ENCODE measurements around the gene SLC30A3. TPM values are rescaled to one million over a fixed set of nuclear protein-coding genes. Genes with fewer than 3 reads are reported as not detected.

The SLC30A3 gene
- total and polyA plus RNA-seq, 4 experiments from 2014 or later: not detected

DNA sequence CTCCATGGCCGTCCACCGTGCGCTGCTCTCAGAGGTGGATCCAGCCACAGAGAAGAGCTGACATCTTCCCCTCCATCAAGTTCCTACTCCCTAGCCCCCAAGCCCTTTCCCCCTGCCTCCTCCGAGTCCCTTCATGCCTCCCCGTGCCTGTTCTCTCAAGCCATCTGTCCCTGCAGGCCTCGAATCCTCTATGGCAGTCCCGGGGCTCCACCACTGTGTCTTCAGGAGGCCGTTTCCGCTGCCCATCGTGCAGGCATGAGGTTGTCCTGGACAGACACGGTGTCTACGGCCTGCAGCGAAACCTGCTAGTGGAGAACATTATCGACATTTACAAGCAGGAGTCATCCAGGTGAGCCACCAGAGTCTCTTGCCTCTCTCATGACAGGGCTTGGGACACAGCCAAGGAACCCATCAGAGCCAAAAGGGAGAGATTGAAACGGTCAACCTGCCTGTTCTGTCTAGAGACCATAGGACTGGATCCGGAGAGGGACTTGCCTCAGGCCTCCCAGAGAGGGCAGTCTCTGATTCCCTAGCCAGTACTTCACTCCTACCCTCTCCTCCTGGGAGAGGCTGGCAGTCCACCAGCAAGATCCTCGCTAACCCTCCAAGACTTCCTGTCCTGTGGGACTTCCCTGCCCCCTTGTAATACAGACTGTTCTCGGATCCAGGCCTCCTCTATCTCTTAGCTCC, 35.7 kb upstream of the SLC30A3 start:
- no peak overlapping the region for H3K27ac ChIP-seq (ENCODE audit: low read depth, low read length)
- Mint-ChIP-seq H3K27me3 (peaks cover 13 to 24% of the 10 kb centered on the region in 2 donors), H3K9me3 (peaks cover 0 to 2% (median 0%) of the 10 kb centered on the region in 8 donors), H3K27ac (no peak overlapping the region), H3K36me3 (no peaks in the 10 kb centered on the region), H3K4me3 (no peak overlapping the region), H3K4me1 (peaks cover 0 to 4% (median 3%) of the 10 kb centered on the region in 4 donors)
- H3K27me3 ChIP-seq (ENCODE audit: insufficient read depth, low read length): no peaks in the 10 kb centered on the region
- DNase-seq: no peak
- no peaks in the 10 kb centered on the region for H3K9me3 ChIP-seq (ENCODE audit: control insufficient read depth in 1 of 2, low read length in 2 of 2)
- POLR2A ChIA-PET (ENCODE audit: partially characterized antibody): no interaction called here
- no peaks in the 10 kb centered on the region for H3K4me1 ChIP-seq (ENCODE audit: insufficient read depth, low read length)
- no peak overlapping the region for H3K4me3 ChIP-seq (ENCODE audit: low read length in 2 of 2)
- CTCF ChIA-PET (ENCODE audit: partially characterized antibody): interaction anchor here (0.8 to 1.5 kb wide), 3 partner anchors 19 to 337 kb away, joined by 3 to 4 read pairs (median 4); no protein-coding TSS in a partner anchor
- H3K36me3 ChIP-seq (ENCODE audit: insufficient read depth, low read length): no peaks in the 10 kb centered on the region
- intact Hi-C loops (cut with micrococcal nuclease): no loop called here

- no peak overlapping the region for H3K4me3 ChIP-seq (ENCODE audit: low read length in 2 of 2)
- no peak overlapping the region for H3K27ac Mint-ChIP-seq
- H3K9me3 ChIP-seq (ENCODE audit: control insufficient read depth in 1 of 2, low read length in 2 of 2): no peaks in the 10 kb centered on the region
- H3K36me3 ChIP-seq (ENCODE audit: insufficient read depth, low read length): no peaks in the 10 kb centered on the region
- ChIA-PET POLR2A (ENCODE audit: partially characterized antibody) (no interaction called here), CTCF (ENCODE audit: partially characterized antibody) (interaction anchor here (1.5 kb wide), 1 partner anchor 18 kb away, joined by 4 read pairs; no protein-coding TSS in a partner anchor)
- H3K9me3 Mint-ChIP-seq: no peaks in the 10 kb centered on the region
- H3K4me3 Mint-ChIP-seq: no peak overlapping the region
- H3K4me1 Mint-ChIP-seq: no peaks in the 10 kb centered on the region
- H3K27ac ChIP-seq (ENCODE audit: low read depth, low read length): no peak overlapping the region
- H3K4me1 ChIP-seq (ENCODE audit: insufficient read depth, low read length): no peaks in the 10 kb centered on the region
- H3K36me3 Mint-ChIP-seq: no peaks in the 10 kb centered on the region
- intact Hi-C loops (cut with micrococcal nuclease): no loop called here
- DNase-seq: no peak
- no peaks in the 10 kb centered on the region for H3K27me3 ChIP-seq (ENCODE audit: insufficient read depth, low read length)
- peaks cover 13 to 30% of the 10 kb centered on the region in 2 donors for H3K27me3 Mint-ChIP-seq
These were observed 34.3 kb upstream of the SLC30A3 start for GRCh38 chr2:27297195-27297594.

GRCh38 chr2:27296481-27296880, 33.6 kb upstream of the SLC30A3 start:
- peaks cover 18 to 35% of the 10 kb centered on the region in 2 donors for H3K27me3 Mint-ChIP-seq
- H3K4me1 Mint-ChIP-seq: no peaks in the 10 kb centered on the region
- H3K9me3 ChIP-seq (ENCODE audit: control insufficient read depth in 1 of 2, low read length in 2 of 2): no peaks in the 10 kb centered on the region
- H3K4me3 Mint-ChIP-seq: no peak overlapping the region
- no peak overlapping the region for H3K27ac ChIP-seq (ENCODE audit: low read depth, low read length)
- H3K27me3 ChIP-seq (ENCODE audit: insufficient read depth, low read length): no peaks in the 10 kb centered on the region
- DNase-seq: no peak
- ChIA-PET CTCF (ENCODE audit: partially characterized antibody) (no interaction called here), POLR2A (ENCODE audit: partially characterized antibody) (no interaction called here)
- H3K4me3 ChIP-seq (ENCODE audit: low read length in 2 of 2): no peak overlapping the region
- no peaks in the 10 kb centered on the region for H3K36me3 ChIP-seq (ENCODE audit: insufficient read depth, low read length)
- intact Hi-C loops (cut with micrococcal nuclease): no loop called here
- H3K4me1 ChIP-seq (ENCODE audit: insufficient read depth, low read length): no peaks in the 10 kb centered on the region
- no peak overlapping the region for H3K27ac Mint-ChIP-seq
- H3K36me3 Mint-ChIP-seq: no peaks in the 10 kb centered on the region
- no peaks in the 10 kb centered on the region for H3K9me3 Mint-ChIP-seq

DNA sequence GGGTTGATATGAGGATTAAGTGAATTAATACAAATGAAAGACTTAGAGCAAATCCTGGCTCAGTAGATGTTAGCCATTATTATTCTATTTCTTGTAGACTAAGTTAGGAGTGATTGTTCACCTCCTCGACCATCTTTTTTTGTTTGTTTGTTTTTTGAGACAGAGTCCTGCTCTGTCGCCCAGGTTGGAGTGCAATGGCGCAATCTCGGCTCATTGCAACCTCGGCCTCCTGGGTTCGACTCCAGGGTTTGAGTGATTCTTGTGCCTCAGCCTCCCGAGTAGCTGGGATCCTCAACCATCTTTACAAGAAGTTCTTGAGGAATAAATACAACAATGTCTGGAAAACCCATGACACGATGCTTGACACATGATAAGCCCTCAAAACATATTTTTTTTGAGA, 32.1 kb upstream of the SLC30A3 start:
- Histone ChIP-seq H3K4me3 (ENCODE audit: low read length in 2 of 2) (no peak overlapping the region), H3K9me3 (ENCODE audit: control insufficient read depth in 1 of 2, low read length in 2 of 2) (no peaks in the 10 kb centered on the region), H3K4me1 (ENCODE audit: insufficient read depth, low read length) (no peaks in the 10 kb centered on the region), H3K27ac (ENCODE audit: low read depth, low read length) (no peak overlapping the region), H3K27me3 (ENCODE audit: insufficient read depth, low read length) (no peaks in the 10 kb centered on the region), H3K36me3 (ENCODE audit: insufficient read depth, low read length) (no peaks in the 10 kb centered on the region)
- CTCF ChIA-PET (ENCODE audit: partially characterized antibody): interaction anchor here (4.5 kb wide), 1 partner anchor 7 kb away, joined by 41 read pairs; no protein-coding TSS in a partner anchor
- no peak overlapping the region for H3K4me3 Mint-ChIP-seq
- POLR2A ChIA-PET (ENCODE audit: partially characterized antibody): no interaction called here
- no peaks in the 10 kb centered on the region for H3K9me3 Mint-ChIP-seq
- H3K4me1 Mint-ChIP-seq: no peaks in the 10 kb centered on the region
- intact Hi-C loops (cut with micrococcal nuclease): no loop called here
- H3K27ac Mint-ChIP-seq: no peak overlapping the region
- no peaks in the 10 kb centered on the region for H3K36me3 Mint-ChIP-seq
- peaks cover 18 to 35% of the 10 kb centered on the region in 2 donors for H3K27me3 Mint-ChIP-seq
- no peak for DNase-seq

DNA sequence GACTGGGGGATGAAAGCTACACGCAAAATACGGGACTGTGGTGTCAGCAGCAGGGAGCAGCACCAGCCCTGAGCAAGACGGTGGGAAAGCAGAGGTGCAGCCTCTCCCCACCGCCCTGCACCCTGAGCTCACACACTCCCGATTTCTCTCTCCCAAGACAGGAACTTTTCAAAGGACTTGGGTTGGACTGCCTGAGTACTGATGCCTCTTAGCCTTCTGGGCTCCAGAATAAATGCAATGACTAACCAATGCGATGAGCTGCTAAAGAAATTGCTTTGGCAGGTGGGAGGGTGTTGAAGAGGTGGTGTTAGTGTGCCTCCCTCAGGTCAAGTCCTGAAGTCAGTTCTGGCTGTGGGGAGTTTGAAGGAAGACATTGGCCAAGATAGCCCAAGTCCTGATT, 29.0 kb upstream of the SLC30A3 start:
- H3K36me3 Mint-ChIP-seq: no peaks in the 10 kb centered on the region
- H3K27me3 Mint-ChIP-seq: peaks cover 18 to 22% of the 10 kb centered on the region in 2 donors
- POLR2A ChIA-PET (ENCODE audit: partially characterized antibody): no interaction called here
- H3K27me3 ChIP-seq (ENCODE audit: insufficient read depth, low read length): no peaks in the 10 kb centered on the region
- no peak for DNase-seq
- H3K9me3 ChIP-seq (ENCODE audit: control insufficient read depth in 1 of 2, low read length in 2 of 2): no peaks in the 10 kb centered on the region
- no peak overlapping the region for H3K27ac ChIP-seq (ENCODE audit: low read depth, low read length)
- intact Hi-C loops (cut with micrococcal nuclease): no loop called here
- no peaks in the 10 kb centered on the region for H3K4me1 ChIP-seq (ENCODE audit: insufficient read depth, low read length)
- no peaks in the 10 kb centered on the region for H3K36me3 ChIP-seq (ENCODE audit: insufficient read depth, low read length)
- no peaks in the 10 kb centered on the region for H3K9me3 Mint-ChIP-seq
- no peak overlapping the region for H3K4me3 ChIP-seq (ENCODE audit: low read length in 2 of 2)
- no peak overlapping the region for H3K27ac Mint-ChIP-seq
- CTCF ChIA-PET (ENCODE audit: partially characterized antibody): interaction anchor here (1.4 to 4.5 kb wide), 4 partner anchors 10 to 330 kb away, joined by 5 to 41 read pairs (median 14); partner anchors contain the start of gene TRIM54
- H3K4me3 Mint-ChIP-seq: no peak overlapping the region
- H3K4me1 Mint-ChIP-seq: no peaks in the 10 kb centered on the region

DNA sequence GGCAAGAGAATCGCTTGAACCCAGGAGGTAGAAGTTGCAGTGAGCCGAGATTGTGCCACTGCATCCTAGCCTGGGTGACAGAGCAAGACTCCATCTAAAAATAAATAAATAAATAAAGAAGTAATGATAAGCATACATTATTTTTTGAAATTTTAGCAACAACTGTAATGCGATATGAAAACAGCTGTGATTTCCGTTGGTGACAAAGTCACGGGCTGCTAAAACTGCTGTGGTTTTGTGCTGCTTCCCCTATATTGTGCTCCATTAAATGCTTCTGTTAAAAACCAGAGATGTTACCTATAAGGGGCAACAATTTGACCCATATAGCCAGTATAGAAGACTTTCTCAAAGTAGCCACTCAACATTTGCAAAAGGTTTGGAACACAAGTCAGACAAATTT, 27.7 kb upstream of the SLC30A3 start:
- CTCF ChIA-PET (ENCODE audit: partially characterized antibody): interaction anchor here (0.8 to 3.4 kb wide), 2 partner anchors 11 to 13 kb away, joined by 3 to 17 read pairs; no protein-coding TSS in a partner anchor
- Mint-ChIP-seq H3K4me1 (no peaks in the 10 kb centered on the region), H3K9me3 (no peaks in the 10 kb centered on the region), H3K4me3 (no peak overlapping the region), H3K36me3 (no peaks in the 10 kb centered on the region), H3K27me3 (peaks cover 11 to 17% of the 10 kb centered on the region in 2 donors), H3K27ac (no peak overlapping the region)
- H3K27me3 ChIP-seq (ENCODE audit: insufficient read depth, low read length): no peaks in the 10 kb centered on the region
- intact Hi-C loops (cut with micrococcal nuclease): no loop called here
- POLR2A ChIA-PET (ENCODE audit: partially characterized antibody): no interaction called here
- no peaks in the 10 kb centered on the region for H3K9me3 ChIP-seq (ENCODE audit: control insufficient read depth in 1 of 2, low read length in 2 of 2)
- no peak overlapping the region for H3K4me3 ChIP-seq (ENCODE audit: low read length in 2 of 2)
- H3K36me3 ChIP-seq (ENCODE audit: insufficient read depth, low read length): no peaks in the 10 kb centered on the region
- H3K4me1 ChIP-seq (ENCODE audit: insufficient read depth, low read length): no peaks in the 10 kb centered on the region
- DNase-seq: no peak
- no peak overlapping the region for H3K27ac ChIP-seq (ENCODE audit: low read depth, low read length)

- Mint-ChIP-seq H3K27ac (no peak overlapping the region), H3K9me3 (no peaks in the 10 kb centered on the region), H3K36me3 (no peaks in the 10 kb centered on the region), H3K27me3 (peaks cover 8 to 25% of the 10 kb centered on the region in 2 donors), H3K4me3 (no peak overlapping the region), H3K4me1 (no peaks in the 10 kb centered on the region)
- Histone ChIP-seq H3K27me3 (ENCODE audit: insufficient read depth, low read length) (no peaks in the 10 kb centered on the region), H3K27ac (ENCODE audit: low read depth, low read length) (no peak overlapping the region), H3K4me1 (ENCODE audit: insufficient read depth, low read length) (no peaks in the 10 kb centered on the region), H3K9me3 (ENCODE audit: control insufficient read depth in 1 of 2, low read length in 2 of 2) (no peaks in the 10 kb centered on the region), H3K36me3 (ENCODE audit: insufficient read depth, low read length) (no peaks in the 10 kb centered on the region), H3K4me3 (ENCODE audit: low read length in 2 of 2) (no peak overlapping the region)
- no peak for DNase-seq
- ChIA-PET CTCF (ENCODE audit: partially characterized antibody) (interaction anchor here (1.0 to 1.1 kb wide), 2 partner anchors 13 to 329 kb away, joined by 3 read pairs; no protein-coding TSS in a partner anchor), POLR2A (ENCODE audit: partially characterized antibody) (no interaction called here)
- intact Hi-C loops (cut with micrococcal nuclease): no loop called here
These were observed 25.8 kb upstream of the SLC30A3 start for GRCh38 chr2:27288610-27289009.

Data from CD4-positive, alpha-beta memory T cell (primary cell).